Measurements from ENCODE around the gene TMEM30B. TPM values are rescaled to one million over a fixed set of nuclear protein-coding genes. Genes with fewer than 3 reads are reported as not detected.

The TMEM30B gene
- total and polyA plus RNA-seq, 4 donors: 3.0 to 7.4 (median 5.6) TPM

DNA sequence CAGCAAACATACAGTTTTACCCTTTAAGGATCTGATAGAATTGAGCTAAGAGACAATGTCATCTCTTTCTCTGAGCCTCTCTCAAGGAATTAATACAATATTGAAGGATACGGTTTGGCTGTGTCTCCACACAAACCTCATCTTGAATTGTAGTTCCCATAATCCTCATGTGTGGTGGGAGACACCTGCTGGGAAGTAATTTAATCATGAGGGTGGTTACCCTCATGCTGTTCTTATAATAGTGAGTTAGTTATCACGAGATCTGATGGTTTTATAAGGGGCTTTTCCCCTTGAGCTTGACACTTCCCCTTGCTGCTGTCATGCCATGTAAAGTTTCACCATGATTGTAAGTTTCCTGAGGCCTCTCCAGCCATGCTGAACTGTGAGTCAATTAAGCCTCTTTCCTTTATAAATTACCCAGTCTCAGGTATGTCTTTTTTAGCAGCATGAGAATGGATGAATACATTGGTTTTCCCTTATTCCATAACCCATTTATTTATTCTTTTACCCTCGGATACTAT lies 47.6 kb downstream of the TMEM30B start:
- 73% methylated on average over 3 of the region's 3 CpGs for whole genome bisulfite sequencing
- no peak overlapping the region for H3K9ac ChIP-seq (ENCODE audit: low read depth in 1 of 2, low read length in 2 of 2)
- H3K27ac ChIP-seq (ENCODE audit: low read depth in 1 of 2, low read length in 2 of 2): no peak overlapping the region
- no peak for TF ChIP-seq RXRA (IDR thresholded peaks at IDR 0.05)
- TF ChIP-seq, protein P1, sequence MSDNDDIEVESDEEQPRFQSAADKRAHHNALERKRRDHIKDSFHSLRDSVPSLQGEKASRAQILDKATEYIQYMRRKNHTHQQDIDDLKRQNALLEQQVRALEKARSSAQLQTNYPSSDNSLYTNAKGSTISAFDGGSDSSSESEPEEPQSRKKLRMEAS (IDR thresholded peaks at IDR 0.05): no peak
- TF ChIP-seq SP1 (IDR thresholded peaks at IDR 0.05): no peak
- TF ChIP-seq, protein P2, sequence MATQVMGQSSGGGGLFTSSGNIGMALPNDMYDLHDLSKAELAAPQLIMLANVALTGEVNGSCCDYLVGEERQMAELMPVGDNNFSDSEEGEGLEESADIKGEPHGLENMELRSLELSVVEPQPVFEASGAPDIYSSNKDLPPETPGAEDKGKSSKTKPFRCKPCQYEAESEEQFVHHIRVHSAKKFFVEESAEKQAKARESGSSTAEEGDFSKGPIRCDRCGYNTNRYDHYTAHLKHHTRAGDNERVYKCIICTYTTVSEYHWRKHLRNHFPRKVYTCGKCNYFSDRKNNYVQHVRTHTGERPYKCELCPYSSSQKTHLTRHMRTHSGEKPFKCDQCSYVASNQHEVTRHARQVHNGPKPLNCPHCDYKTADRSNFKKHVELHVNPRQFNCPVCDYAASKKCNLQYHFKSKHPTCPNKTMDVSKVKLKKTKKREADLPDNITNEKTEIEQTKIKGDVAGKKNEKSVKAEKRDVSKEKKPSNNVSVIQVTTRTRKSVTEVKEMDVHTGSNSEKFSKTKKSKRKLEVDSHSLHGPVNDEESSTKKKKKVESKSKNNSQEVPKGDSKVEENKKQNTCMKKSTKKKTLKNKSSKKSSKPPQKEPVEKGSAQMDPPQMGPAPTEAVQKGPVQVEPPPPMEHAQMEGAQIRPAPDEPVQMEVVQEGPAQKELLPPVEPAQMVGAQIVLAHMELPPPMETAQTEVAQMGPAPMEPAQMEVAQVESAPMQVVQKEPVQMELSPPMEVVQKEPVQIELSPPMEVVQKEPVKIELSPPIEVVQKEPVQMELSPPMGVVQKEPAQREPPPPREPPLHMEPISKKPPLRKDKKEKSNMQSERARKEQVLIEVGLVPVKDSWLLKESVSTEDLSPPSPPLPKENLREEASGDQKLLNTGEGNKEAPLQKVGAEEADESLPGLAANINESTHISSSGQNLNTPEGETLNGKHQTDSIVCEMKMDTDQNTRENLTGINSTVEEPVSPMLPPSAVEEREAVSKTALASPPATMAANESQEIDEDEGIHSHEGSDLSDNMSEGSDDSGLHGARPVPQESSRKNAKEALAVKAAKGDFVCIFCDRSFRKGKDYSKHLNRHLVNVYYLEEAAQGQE (IDR thresholded peaks at IDR 0.05): no peak
- TF ChIP-seq HNF4G (IDR thresholded peaks at IDR 0.05): no peak
- TF ChIP-seq GABPA (IDR thresholded peaks at IDR 0.05 in 1 of 2, conservative IDR thresholded peaks at IDR 0.05 in 1 of 2): no peak
- no peak for TF ChIP-seq RAD21 (IDR thresholded peaks at IDR 0.05)
- TF ChIP-seq NR2F2 (IDR thresholded peaks at IDR 0.05): no peak
- TF ChIP-seq FOXA2 (IDR thresholded peaks at IDR 0.05): no peak
- TF ChIP-seq TAF1 (conservative IDR thresholded peaks at IDR 0.05): no peak
- no peak for TF ChIP-seq JUND (IDR thresholded peaks at IDR 0.05)
- no peak for TF ChIP-seq EGR1 (IDR thresholded peaks at IDR 0.05; ENCODE audit: low read depth in 2 of 2)
- H3K4me1 ChIP-seq (ENCODE audit: control insufficient read depth in 4 of 4, insufficient read depth in 4 of 4, low read length in 3 of 4): no peaks in the 10 kb centered on the region
- H3K9me3 ChIP-seq (ENCODE audit: control insufficient read depth in 4 of 4, low read length in 3 of 4): no peaks in the 10 kb centered on the region
- no peaks in the 10 kb centered on the region for H3K27me3 ChIP-seq (ENCODE audit: control insufficient read depth in 4 of 4, insufficient read depth in 4 of 4, low read length in 3 of 4)
- DNase-seq (ENCODE audit: low spot score): no peak
- no peaks in the 10 kb centered on the region for H3K36me3 ChIP-seq (ENCODE audit: control insufficient read depth in 4 of 4, insufficient read depth in 3 of 4, low read depth in 1 of 4, low read length in 3 of 4)
- no peak overlapping the region for H3K4me3 ChIP-seq (ENCODE audit: low read depth in 1 of 3, low read length in 3 of 3)

DNA sequence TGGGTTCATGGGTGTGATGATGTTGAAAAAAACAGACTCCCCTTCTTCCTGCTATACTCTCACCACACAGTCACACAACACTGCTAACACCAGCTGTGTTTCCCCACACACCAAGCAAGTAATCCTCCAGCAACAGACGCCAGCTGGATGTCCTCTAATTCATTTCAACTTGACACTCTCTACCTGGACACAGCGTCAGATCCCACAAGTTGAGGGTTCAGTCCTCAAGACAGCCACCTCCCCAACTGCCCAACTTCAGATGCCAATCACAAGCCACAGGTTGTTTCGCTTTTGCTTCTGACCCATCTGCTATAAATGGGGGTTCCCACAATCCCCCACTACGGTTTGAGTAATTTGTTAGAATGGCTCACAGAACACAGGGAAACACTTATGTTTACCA lies 49.3 kb downstream of the TMEM30B start:
- Histone ChIP-seq H3K4me1 (ENCODE audit: control insufficient read depth in 4 of 4, insufficient read depth in 4 of 4, low read length in 3 of 4) (no peaks in the 10 kb centered on the region), H3K27ac (ENCODE audit: low read depth in 1 of 2, low read length in 2 of 2) (no peak overlapping the region), H3K27me3 (ENCODE audit: control insufficient read depth in 4 of 4, insufficient read depth in 4 of 4, low read length in 3 of 4) (no peaks in the 10 kb centered on the region), H3K36me3 (ENCODE audit: control insufficient read depth in 4 of 4, insufficient read depth in 3 of 4, low read depth in 1 of 4, low read length in 3 of 4) (no peaks in the 10 kb centered on the region), H3K9me3 (ENCODE audit: control insufficient read depth in 4 of 4, low read length in 3 of 4) (no peaks in the 10 kb centered on the region), H3K4me3 (ENCODE audit: low read depth in 1 of 3, low read length in 3 of 3) (no peak overlapping the region), H3K9ac (ENCODE audit: low read depth in 1 of 2, low read length in 2 of 2) (no peak overlapping the region)
- 94% methylated on average over 4 of the region's 4 CpGs for WGBS
- no peak for TF ChIP-seq NR2F2 (IDR thresholded peaks at IDR 0.05)
- TF ChIP-seq HNF4A (conservative IDR thresholded peaks at IDR 0.05): no peak
- TF ChIP-seq, protein P2 (IDR thresholded peaks at IDR 0.05): no peak
- TF ChIP-seq FOXA2 (IDR thresholded peaks at IDR 0.05): no peak
- TF ChIP-seq, protein P3, sequence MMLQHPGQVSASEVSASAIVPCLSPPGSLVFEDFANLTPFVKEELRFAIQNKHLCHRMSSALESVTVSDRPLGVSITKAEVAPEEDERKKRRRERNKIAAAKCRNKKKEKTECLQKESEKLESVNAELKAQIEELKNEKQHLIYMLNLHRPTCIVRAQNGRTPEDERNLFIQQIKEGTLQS (IDR thresholded peaks at IDR 0.05): no peak
- TF ChIP-seq FOXA1 (IDR thresholded peaks at IDR 0.05): no peak
- no peak for TF ChIP-seq SP1 (IDR thresholded peaks at IDR 0.05)
- no peak for TF ChIP-seq EGR1 (IDR thresholded peaks at IDR 0.05; ENCODE audit: low read depth in 2 of 2)
- TF ChIP-seq HNF4G (IDR thresholded peaks at IDR 0.05): no peak
- TF ChIP-seq GABPA (IDR thresholded peaks at IDR 0.05 in 1 of 2, conservative IDR thresholded peaks at IDR 0.05 in 1 of 2): no peak
- no peak for TF ChIP-seq YY1 (IDR thresholded peaks at IDR 0.05)
- no peak for TF ChIP-seq TAF1 (conservative IDR thresholded peaks at IDR 0.05)
- TF ChIP-seq, protein P1 (IDR thresholded peaks at IDR 0.05): no peak
- TF ChIP-seq, protein P4, sequence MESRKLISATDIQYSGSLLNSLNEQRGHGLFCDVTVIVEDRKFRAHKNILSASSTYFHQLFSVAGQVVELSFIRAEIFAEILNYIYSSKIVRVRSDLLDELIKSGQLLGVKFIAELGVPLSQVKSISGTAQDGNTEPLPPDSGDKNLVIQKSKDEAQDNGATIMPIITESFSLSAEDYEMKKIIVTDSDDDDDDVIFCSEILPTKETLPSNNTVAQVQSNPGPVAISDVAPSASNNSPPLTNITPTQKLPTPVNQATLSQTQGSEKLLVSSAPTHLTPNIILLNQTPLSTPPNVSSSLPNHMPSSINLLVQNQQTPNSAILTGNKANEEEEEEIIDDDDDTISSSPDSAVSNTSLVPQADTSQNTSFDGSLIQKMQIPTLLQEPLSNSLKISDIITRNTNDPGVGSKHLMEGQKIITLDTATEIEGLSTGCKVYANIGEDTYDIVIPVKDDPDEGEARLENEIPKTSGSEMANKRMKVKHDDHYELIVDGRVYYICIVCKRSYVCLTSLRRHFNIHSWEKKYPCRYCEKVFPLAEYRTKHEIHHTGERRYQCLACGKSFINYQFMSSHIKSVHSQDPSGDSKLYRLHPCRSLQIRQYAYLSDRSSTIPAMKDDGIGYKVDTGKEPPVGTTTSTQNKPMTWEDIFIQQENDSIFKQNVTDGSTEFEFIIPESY (IDR thresholded peaks at IDR 0.05): no peak
- no peak for TF ChIP-seq RAD21 (IDR thresholded peaks at IDR 0.05)
- no peak for TF ChIP-seq JUND (IDR thresholded peaks at IDR 0.05)
- no peak for TF ChIP-seq RXRA (IDR thresholded peaks at IDR 0.05)
- TF ChIP-seq, protein P5, sequence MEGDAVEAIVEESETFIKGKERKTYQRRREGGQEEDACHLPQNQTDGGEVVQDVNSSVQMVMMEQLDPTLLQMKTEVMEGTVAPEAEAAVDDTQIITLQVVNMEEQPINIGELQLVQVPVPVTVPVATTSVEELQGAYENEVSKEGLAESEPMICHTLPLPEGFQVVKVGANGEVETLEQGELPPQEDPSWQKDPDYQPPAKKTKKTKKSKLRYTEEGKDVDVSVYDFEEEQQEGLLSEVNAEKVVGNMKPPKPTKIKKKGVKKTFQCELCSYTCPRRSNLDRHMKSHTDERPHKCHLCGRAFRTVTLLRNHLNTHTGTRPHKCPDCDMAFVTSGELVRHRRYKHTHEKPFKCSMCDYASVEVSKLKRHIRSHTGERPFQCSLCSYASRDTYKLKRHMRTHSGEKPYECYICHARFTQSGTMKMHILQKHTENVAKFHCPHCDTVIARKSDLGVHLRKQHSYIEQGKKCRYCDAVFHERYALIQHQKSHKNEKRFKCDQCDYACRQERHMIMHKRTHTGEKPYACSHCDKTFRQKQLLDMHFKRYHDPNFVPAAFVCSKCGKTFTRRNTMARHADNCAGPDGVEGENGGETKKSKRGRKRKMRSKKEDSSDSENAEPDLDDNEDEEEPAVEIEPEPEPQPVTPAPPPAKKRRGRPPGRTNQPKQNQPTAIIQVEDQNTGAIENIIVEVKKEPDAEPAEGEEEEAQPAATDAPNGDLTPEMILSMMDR (IDR thresholded peaks at IDR 0.05; ENCODE audit: low read depth, low read length, missing input control): no peak
- no peak for DNase-seq (ENCODE audit: low spot score)
